NCI-H2107 treated with DMSO at 0.1 percent for 48 hours (cell line): ENCODE measurements around the gene TMEM207.

ENCODE experiments used
- DNase-seq: peaks from one replicate; lab custom pipeline; 2025; ENCODE audit not compliant: unreplicated experiment; lab: John Stamatoyannopoulos, UW

TMEM207 gene

GRCh38 chr3:190387578-190388213, 62.0 kb downstream of the TMEM207 start, which contains the start of gene CLDN16:
TSS of gene CLDN16 (plus strand) at chr3:190388163. CDS start at chr3:190388330, 167 bp downstream.
- DNase-seq = no peak

DNA sequence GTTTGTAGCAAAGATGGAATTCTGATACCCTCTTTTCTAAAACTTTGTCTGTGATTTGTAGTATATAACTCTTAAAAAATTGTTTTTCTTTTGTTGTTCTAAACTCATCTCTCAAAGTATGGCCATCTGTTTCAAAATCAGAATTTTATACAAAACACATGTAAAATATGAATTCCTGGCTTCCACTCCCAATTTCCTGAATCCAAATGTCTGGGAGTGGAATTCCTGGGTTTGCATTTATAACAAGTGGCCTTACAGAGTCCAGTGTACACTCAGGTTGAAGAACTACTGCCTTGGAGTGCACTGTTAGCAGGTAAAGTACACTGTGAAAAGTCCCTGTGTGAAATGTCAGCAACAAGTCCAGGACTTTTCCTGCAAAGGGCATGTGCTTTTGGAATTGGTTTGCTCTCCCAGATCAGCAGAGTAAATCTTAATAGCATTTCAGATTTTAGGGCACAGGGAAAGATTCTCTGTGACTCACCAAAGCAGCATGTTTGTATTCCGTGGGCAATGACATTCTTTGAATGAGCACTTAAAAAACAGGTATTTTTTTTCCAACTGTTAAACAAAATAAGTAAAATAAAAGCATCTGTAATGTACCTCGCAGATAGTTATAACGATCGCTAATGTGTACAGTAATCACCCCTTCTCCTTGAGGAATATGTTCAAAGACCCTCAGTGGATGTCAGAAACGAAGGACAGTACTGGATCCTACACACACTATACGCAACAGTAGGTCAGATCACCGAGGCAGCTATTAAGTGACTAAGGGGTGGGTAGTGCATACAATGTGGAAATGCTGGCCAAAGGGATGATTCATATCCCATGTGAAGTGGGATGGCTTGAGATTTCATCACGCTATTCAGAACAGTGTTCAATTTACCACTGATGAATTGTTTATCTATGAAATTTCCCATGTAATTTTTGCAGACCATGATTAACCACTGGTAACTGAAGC, 63.7 kb downstream of the TMEM207 start:
- no peak for DNase-seq

GRCh38 chr3:190384309-190384756, 65.4 kb downstream of the TMEM207 start:
- DNase-seq = no peak

GRCh38 chr3:190382082-190382481, 67.6 kb downstream of the TMEM207 start:
- no peak for DNase-seq

DNA sequence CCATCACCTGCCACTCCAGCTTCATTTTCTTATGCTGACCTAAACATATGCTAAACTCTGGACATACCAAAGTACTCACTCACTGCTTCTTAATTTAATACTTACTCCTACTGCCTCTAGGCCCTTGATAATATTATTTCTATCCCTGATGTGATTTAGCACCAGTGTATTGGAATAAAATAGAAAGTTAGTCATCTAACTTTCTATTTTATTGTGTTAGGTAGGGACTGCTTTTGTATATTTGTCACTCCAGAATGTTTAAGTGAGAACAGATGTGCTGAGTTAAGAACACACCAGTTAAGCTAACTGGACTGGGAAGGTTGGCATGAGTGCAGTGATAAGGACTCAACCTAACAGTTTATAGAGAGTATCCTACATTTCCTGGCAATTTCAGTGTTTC, 68.3 kb downstream of the TMEM207 start:
- no peak for DNase-seq

DNA sequence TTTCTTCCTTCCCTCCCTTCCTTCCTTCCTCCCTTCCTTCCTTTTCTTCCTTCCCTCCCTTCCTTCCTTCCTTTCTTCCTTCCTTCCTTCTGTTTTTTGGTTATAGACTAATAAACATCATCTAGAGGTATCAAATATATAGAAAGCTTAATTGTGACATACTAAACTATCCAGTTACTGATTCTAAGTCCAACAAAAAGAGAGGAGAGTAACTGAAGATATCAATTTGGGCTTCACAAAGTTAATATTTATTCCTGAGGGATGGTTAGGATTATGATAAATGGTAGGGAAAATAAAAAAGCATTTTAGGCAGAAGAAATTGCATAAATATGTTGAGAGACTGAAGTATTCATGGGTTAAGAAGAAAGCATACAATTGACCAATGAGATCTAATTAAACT, 69.5 kb downstream of the TMEM207 start:
- DNase-seq = no peak
